Skeletal muscle satellite cell (primary cell): Measurements from ENCODE around the gene ARHGAP8.

Experiments
- H3K27me3 ChIP-seq: 2 replicates; pipeline ENCODE4 v1.7.0; 2013; ENCODE audit warnings: low read length; ENCODE audit not compliant: control insufficient read depth, insufficient read depth
- H3K36me3 ChIP-seq: 2 replicates; pipeline ENCODE4 v1.7.0; 2013; ENCODE audit warnings: mild to moderate bottlenecking, control low read depth, low read length; ENCODE audit not compliant: insufficient read depth
- H3K4me1 ChIP-seq: 2 replicates; pipeline ENCODE4 v1.7.0; 2013; ENCODE audit warnings: low read length; ENCODE audit not compliant: control insufficient read depth, insufficient read depth
- H3K4me2 ChIP-seq: 2 replicates; pipeline ENCODE4 v1.7.0; 2013; ENCODE audit warnings: mild to moderate bottlenecking, low read length
- H3K4me3 ChIP-seq: 2 replicates; pipeline ENCODE4 v1.7.0; 2013; ENCODE audit warnings: low read length
- H3K9ac ChIP-seq: 2 replicates; pipeline ENCODE4 v1.7.0; 2013; ENCODE audit warnings: mild to moderate bottlenecking, low read depth, low read length, moderate library complexity
- H3K9me3 ChIP-seq: replicated peaks from 2 replicates; pipeline ENCODE4 v1.7.0; 2013; ENCODE audit warnings: mild to moderate bottlenecking, control low read depth, low read length

ARHGAP8 gene

GRCh38 chr22:44727148-44727547 is 25.2 kb upstream of the ARHGAP8 start:
- H3K4me2 ChIP-seq: no peak overlapping the region
- H3K4me1 ChIP-seq: peaks cover 14% of the 10 kb centered on the region
- H3K4me3 ChIP-seq: no peak overlapping the region
- H3K9me3 ChIP-seq: no peaks in the 10 kb centered on the region
- H3K9ac ChIP-seq: no peak overlapping the region
- H3K36me3 ChIP-seq: no peaks in the 10 kb centered on the region
- peaks cover 9% of the 10 kb centered on the region for H3K27me3 ChIP-seq

GRCh38 chr22:44727709-44728108 is 24.7 kb upstream of the ARHGAP8 start:
- Histone ChIP-seq H3K36me3 (no peaks in the 10 kb centered on the region), H3K4me2 (no peak overlapping the region), H3K9me3 (no peaks in the 10 kb centered on the region), H3K4me3 (no peak overlapping the region), H3K9ac (no peak overlapping the region), H3K4me1 (peaks cover 14% of the 10 kb centered on the region), H3K27me3 (peaks cover 9% of the 10 kb centered on the region)

GRCh38 chr22:44728761-44729324 is 23.5 kb upstream of the ARHGAP8 start:
- Histone ChIP-seq H3K36me3 (no peaks in the 10 kb centered on the region), H3K9ac (no peak overlapping the region)

GRCh38 chr22:44729391-44730021 is 22.9 kb upstream of the ARHGAP8 start:
- H3K27me3 ChIP-seq: peaks cover 9% of the 10 kb centered on the region
- H3K9ac ChIP-seq: peak overlapping the region; percentile 38
- H3K4me2 ChIP-seq: peak overlapping the region; percentile 72
- no peaks in the 10 kb centered on the region for H3K9me3 ChIP-seq
- H3K36me3 ChIP-seq: no peaks in the 10 kb centered on the region
- H3K4me3 ChIP-seq: no peak overlapping the region
- H3K4me1 ChIP-seq: peaks cover 14% of the 10 kb centered on the region

More at GRCh38 chr22:44728761-44729324, 23.5 kb upstream of the ARHGAP8 start:
- Histone ChIP-seq H3K9me3 (no peaks in the 10 kb centered on the region), H3K4me3 (no peak overlapping the region), H3K4me2 (peak overlapping the region; percentile 72), H3K4me1 (peaks cover 14% of the 10 kb centered on the region), H3K27me3 (peaks cover 9% of the 10 kb centered on the region)

GRCh38 chr22:44730022-44730393 is 22.4 kb upstream of the ARHGAP8 start:
- H3K9ac ChIP-seq: peak overlapping the region; percentile 38
- H3K4me1 ChIP-seq: peaks cover 14% of the 10 kb centered on the region
- peaks cover 9% of the 10 kb centered on the region for H3K27me3 ChIP-seq
- no peaks in the 10 kb centered on the region for H3K36me3 ChIP-seq
- no peaks in the 10 kb centered on the region for H3K9me3 ChIP-seq
- H3K4me2 ChIP-seq: peak overlapping the region; percentile 72
- no peak overlapping the region for H3K4me3 ChIP-seq

- H3K27me3 ChIP-seq: peaks cover 9% of the 10 kb centered on the region
- H3K36me3 ChIP-seq: no peaks in the 10 kb centered on the region
- H3K9me3 ChIP-seq: no peaks in the 10 kb centered on the region
- H3K4me2 ChIP-seq: no peak overlapping the region
- no peak overlapping the region for H3K9ac ChIP-seq
- peaks cover 14% of the 10 kb centered on the region for H3K4me1 ChIP-seq
- H3K4me3 ChIP-seq: no peak overlapping the region
Measured at GRCh38 chr22:44730490-44731356, 21.7 kb upstream of the ARHGAP8 start.

- no peak overlapping the region for H3K4me2 ChIP-seq
- no peak overlapping the region for H3K9ac ChIP-seq
- no peak overlapping the region for H3K4me3 ChIP-seq
- peaks cover 9% of the 10 kb centered on the region for H3K27me3 ChIP-seq
- H3K36me3 ChIP-seq: no peaks in the 10 kb centered on the region
- no peaks in the 10 kb centered on the region for H3K9me3 ChIP-seq
- peaks cover 14% of the 10 kb centered on the region for H3K4me1 ChIP-seq
Measured at GRCh38 chr22:44731357-44731970, 20.9 kb upstream of the ARHGAP8 start.

GRCh38 chr22:44732017-44732561 is 20.3 kb upstream of the ARHGAP8 start:
- no peaks in the 10 kb centered on the region for H3K9me3 ChIP-seq
- peaks cover 14% of the 10 kb centered on the region for H3K4me1 ChIP-seq
- H3K4me3 ChIP-seq: no peak overlapping the region
- H3K9ac ChIP-seq: no peak overlapping the region
- H3K27me3 ChIP-seq: peaks cover 9% of the 10 kb centered on the region
- H3K36me3 ChIP-seq: no peaks in the 10 kb centered on the region
- H3K4me2 ChIP-seq: no peak overlapping the region

- Histone ChIP-seq H3K9me3 (no peaks in the 10 kb centered on the region), H3K4me2 (no peak overlapping the region), H3K9ac (no peak overlapping the region), H3K27me3 (peaks cover 11% of the 10 kb centered on the region), H3K36me3 (no peaks in the 10 kb centered on the region), H3K4me1 (peaks cover 14% of the 10 kb centered on the region), H3K4me3 (no peak overlapping the region)
Measured at GRCh38 chr22:44732661-44733060, 19.7 kb upstream of the ARHGAP8 start.

- Histone ChIP-seq H3K9me3 (no peaks in the 10 kb centered on the region), H3K9ac (no peak overlapping the region), H3K36me3 (no peaks in the 10 kb centered on the region), H3K4me2 (no peak overlapping the region), H3K4me3 (no peak overlapping the region), H3K4me1 (peaks cover 14% of the 10 kb centered on the region), H3K27me3 (peaks cover 10% of the 10 kb centered on the region)
Measured at GRCh38 chr22:44733426-44734106, 18.8 kb upstream of the ARHGAP8 start.

GRCh38 chr22:44734278-44734677 is 18.1 kb upstream of the ARHGAP8 start:
- Histone ChIP-seq H3K36me3 (no peaks in the 10 kb centered on the region), H3K4me2 (no peak overlapping the region), H3K4me1 (peaks cover 9% of the 10 kb centered on the region), H3K9ac (no peak overlapping the region), H3K4me3 (no peak overlapping the region), H3K27me3 (peaks cover 11% of the 10 kb centered on the region), H3K9me3 (no peaks in the 10 kb centered on the region)
